NCI-H1048 (cell line): ENCODE measurements around the gene RWDD1.

Source experiments
- DNase-seq: peaks from one replicate; lab custom pipeline; 2025; lab: John Stamatoyannopoulos, UW

The RWDD1 gene, protein sequence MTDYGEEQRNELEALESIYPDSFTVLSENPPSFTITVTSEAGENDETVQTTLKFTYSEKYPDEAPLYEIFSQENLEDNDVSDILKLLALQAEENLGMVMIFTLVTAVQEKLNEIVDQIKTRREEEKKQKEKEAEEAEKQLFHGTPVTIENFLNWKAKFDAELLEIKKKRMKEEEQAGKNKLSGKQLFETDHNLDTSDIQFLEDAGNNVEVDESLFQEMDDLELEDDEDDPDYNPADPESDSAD

DNA sequence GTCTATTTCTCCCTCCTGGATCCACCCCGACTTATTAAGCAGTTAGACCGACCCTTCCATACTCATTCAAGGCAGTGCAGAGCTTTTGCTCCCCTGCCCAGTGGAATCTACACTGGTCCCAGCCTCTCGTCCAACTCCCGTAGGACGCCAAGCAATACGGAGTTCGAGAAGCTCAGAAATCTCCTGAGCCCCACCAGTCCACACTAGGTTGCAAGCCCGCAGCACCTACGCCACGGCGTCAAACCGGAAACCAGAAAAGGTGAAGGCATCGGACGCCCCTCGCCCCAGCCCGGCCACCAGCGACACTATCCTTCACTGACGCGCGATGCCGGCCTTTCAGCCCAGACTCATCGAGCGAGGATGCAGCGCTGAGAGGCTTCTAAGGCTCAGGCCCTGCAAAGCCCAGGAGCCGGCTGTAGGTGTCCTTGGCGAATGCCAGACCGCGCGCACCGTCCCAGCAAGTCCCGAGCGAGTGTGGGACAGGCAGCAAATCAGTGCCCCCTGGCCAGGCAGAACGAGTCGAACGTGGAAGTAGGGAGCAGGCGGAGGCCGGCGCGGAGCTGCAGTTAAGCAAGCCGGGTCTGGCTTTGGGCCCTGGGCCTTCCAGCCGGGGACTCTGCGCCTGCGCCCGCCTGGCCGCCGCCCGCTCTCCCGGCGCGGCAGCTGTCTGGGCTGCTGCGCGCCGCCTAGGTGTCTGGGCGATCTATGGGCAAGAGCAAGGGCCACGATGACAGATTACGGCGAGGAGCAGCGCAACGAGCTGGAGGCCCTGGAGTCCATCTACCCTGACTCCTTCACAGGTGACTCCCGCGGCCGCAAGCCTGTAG, at the start of gene RWDD1:
TSS of gene RWDD1 (plus strand) at position 649 of the 827 bp plus-strand sequence. CDS start at position 728, 79 bp downstream.
- DNase-seq = peak; percentile 91

DNA sequence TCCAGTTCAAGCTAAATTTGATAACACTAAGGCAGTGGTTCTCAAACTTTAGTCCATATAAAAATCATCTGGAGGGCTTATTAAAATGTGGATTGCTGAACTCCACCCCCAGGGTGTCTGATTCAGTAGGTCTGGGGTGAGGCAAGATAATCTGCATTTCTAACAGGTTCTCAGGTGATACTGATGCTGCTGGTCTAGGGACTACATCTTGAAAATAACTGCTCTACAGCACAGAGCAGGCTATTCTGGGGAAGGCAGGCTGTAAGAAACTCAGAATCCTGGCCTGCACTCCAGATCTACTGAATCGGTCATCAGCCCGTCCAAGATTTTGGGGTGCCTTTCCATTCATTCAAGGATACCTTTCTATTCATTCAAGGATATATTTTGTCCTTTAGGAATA, 48.4 kb upstream of the RWDD1 start:
- no peak for DNase-seq

DNA sequence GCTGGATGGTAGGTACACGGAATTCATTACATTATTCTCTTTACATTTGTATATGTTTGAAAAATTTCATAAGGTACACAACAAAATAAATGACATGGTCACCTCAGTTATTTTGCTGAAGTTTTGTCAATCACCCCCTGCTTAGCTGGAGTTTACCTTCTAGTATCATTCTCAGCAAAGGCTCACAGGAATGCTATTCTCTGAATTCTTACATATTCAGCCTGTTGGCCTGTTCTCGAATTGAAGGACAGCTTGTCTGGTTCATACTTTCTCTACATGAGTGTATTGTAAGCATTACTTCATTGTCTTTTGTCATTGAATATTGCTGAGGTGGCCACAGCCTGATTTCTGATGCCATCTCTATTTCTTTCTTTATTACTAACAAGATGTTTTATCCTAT, 47.1 kb upstream of the RWDD1 start:
- DNase-seq = no peak

- DNase-seq = no peak
Measured at GRCh38 chr6:116528133-116528532, 43.2 kb upstream of the RWDD1 start.

DNA sequence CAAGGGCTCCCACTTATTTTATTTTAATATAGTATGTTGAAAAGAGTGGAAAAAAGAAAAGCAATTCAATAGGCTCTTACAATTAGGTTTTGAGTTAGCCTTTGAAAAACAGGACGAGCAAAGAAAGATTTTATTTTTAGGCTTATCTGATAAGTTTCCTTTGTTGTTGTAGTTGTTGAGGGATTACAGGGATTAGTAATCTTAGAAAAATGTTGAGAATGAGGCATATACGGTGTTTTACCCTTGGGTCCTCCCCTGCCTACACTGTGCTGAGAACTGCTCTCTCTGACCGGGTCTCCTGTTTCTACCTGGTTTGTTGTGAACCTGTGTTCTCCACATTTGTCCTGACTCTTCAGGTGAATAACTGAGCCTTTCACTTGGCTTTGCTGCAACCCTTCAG, 42.5 kb upstream of the RWDD1 start:
- DNase-seq = no peak

DNA sequence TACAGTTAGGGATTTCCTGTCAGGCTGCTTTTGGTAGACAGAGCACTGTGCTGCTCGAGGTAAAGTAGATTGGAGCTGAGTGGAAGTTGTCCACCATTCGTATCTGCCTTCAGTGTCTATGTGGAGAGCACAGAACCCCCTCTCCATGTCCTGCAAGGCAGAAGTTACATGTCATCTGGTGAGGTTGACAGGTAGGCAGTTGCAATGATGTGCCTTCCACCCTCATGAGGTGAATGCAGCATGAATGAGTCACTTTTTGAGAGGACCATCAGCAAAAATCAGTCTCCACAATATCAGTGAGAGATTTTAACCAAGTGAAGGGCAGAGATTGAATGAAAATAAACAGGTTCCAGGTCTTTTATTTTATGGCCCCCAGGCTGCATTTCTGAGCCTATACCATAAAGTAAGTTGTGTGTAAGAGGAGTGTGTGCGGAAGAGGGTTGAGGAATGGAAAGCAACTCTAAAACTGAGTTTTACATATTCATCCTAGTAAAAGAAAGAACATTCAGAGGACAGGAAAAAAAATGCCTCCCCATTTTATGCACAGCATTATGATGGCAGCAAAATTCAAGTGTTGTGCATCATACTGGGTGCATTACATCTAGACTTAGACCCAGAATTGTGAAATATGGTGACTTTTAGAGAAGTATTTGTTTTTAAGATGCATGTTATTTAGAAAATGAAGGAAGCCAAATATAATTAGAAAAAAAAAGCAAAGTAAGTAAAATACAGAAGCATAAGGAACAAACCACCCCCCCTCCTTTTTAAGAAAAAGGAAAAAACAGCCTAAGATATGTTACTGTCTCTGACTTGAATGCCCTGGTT, 41.6 kb upstream of the RWDD1 start:
- no peak for DNase-seq

- DNase-seq = no peak
Measured at GRCh38 chr6:116530436-116530835, 40.9 kb upstream of the RWDD1 start.

DNA sequence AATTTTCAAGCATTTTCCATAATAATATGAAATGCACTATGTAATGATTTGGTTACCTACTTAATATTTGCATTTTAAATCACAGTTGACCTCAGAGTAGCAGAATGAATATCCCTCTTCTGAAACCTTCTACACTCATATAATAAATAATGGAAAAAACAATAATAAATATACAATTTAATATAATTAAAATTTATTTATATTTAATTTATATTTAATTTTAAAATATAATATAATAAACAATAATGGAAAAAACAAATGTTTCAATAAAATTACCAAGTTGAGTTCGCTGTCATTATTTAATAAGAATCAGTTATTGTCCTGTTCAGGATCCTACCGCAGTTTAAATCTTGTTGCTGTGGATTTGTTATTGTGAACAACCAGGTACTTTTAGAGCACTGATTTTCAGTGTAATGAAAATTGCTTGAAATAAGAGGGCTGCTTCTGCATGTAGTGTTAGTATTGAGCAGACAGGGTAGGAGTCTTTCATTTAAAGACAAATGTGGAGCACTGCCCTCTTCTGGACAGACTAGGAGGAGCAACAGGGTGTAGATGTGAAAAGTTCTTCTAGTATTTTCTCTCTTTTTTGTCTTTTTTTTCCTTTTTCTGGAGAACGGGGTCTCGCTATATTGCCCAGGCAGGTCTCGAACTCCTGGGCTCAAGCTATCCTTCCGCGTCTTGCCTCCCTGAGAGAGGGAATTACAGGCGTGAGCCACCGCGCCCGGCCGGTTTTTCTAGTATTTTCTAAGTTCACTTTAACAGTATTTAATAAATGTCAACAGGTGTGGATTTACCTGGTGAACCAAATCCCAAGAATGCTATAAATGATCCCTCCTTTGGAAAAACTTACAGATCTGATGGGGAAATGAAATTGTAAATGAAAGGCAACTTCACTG, 39.4 kb upstream of the RWDD1 start:
- peak; percentile 5 for DNase-seq

DNA sequence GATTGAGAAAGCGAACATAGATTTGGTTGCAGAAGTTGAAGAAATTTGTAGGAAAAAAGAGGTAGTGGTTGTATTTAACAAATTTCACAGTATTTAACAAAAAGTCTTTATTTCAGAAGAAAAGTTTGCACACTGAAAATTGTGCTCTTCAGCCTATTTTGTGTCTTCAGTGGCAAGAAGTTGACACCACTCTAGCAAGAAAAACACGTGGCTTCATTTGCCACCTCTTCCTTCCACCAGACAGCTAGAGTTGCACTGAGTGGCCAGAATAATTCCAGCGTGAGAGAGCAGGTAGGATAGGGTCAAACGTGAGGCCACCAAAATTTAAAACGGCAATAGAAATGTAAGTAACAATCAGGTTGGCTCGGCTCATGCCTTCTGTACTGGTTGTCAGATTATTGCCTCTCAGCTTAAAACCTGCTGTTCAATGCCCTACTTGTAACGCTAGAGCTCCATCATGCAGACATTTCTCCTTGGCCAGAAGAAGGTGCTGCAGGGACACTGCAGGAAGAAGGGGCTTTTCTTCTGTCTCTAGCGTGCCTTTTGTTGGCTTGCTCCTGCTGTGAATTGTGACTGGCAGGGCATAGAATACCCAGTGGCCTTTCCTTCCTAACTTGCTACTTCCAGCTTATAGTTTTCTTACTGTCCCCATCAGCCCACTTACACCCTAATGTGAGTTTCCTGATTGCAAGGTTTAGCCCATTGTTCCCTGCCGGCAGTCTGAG, 37.9 kb upstream of the RWDD1 start:
- no peak for DNase-seq

GRCh38 chr6:116535109-116535508, 36.2 kb upstream of the RWDD1 start:
- no peak for DNase-seq

- DNase-seq = peak; percentile 5
Measured at GRCh38 chr6:116536216-116536621, 35.1 kb upstream of the RWDD1 start.

DNA sequence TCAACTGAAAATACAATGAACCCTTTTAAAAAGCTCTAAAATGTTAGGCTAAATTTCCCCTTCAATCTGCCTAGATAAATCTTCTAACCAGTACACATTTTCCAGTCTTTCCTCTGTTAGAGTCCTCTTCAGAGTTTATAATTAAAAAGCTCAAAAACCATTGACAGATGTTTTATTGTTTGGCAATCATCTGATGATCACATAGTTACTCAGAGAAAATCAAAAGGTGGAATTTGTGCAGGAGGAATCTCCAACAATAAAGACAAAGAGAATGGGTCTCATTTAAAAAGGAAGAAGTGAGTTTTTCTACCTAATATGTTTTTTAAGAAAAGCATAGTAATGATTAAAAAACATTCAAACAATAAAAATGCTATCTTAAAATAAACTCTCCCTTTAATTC, 28.9 kb upstream of the RWDD1 start:
- no peak for DNase-seq

GRCh38 chr6:116543149-116543548, 28.2 kb upstream of the RWDD1 start:
- DNase-seq = no peak

DNA sequence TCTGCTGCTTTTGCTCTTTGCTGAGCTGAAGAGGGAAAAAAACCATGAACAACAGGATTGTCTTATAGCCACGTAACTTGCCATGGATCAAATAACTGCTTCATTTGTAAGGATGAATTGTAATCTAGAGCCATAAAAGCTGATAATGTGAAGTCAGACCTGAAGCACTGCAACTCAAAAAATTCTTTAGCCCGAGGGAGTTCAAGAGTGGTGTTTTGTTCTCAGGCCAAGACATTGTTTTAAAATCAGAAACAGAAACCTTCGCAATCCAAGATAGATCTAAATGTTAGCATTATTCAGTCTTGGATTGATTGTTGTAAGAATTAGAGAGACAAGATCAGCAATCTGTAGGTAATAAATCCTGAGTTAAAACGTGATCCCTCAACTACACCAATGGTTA, 25.7 kb upstream of the RWDD1 start, which contains the start of gene TRAPPC3L:
TSS of gene TRAPPC3L (minus strand) at position 34 of the 400 bp plus-strand sequence. CDS start 170 bp downstream, outside the sequence.
- DNase-seq = no peak

- DNase-seq = no peak
Measured at GRCh38 chr6:116547358-116547757, 23.9 kb upstream of the RWDD1 start.

GRCh38 chr6:116550796-116551195, 20.5 kb upstream of the RWDD1 start:
- DNase-seq = no peak

GRCh38 chr6:116553451-116553850, 17.9 kb upstream of the RWDD1 start, which contains the start of gene CALHM4:
Gene CALHM4, plus strand, starts transcription at chr6:116553751. Its CDS starts 43 bp downstream, at chr6:116553794.
- DNase-seq = no peak

- no peak for DNase-seq
Measured at GRCh38 chr6:116556065-116556464, 15.2 kb upstream of the RWDD1 start.

- no peak for DNase-seq
Measured at GRCh38 chr6:116556814-116557415, 14.4 kb upstream of the RWDD1 start.

GRCh38 chr6:116557893-116558292, 13.4 kb upstream of the RWDD1 start:
- DNase-seq = no peak
